GM12872 (cell line): ENCODE measurements around the gene PHC2.

Experiments used
- TF ChIP-seq, protein P1 (sequence below): IDR thresholded peaks from 3 replicates; pipeline ENCODE4 v1.5.1; 2011; ENCODE audit warnings: low read depth, mild to moderate bottlenecking, low read length, moderate library complexity; ENCODE audit not compliant: insufficient read depth

Gene PHC2

DNA sequence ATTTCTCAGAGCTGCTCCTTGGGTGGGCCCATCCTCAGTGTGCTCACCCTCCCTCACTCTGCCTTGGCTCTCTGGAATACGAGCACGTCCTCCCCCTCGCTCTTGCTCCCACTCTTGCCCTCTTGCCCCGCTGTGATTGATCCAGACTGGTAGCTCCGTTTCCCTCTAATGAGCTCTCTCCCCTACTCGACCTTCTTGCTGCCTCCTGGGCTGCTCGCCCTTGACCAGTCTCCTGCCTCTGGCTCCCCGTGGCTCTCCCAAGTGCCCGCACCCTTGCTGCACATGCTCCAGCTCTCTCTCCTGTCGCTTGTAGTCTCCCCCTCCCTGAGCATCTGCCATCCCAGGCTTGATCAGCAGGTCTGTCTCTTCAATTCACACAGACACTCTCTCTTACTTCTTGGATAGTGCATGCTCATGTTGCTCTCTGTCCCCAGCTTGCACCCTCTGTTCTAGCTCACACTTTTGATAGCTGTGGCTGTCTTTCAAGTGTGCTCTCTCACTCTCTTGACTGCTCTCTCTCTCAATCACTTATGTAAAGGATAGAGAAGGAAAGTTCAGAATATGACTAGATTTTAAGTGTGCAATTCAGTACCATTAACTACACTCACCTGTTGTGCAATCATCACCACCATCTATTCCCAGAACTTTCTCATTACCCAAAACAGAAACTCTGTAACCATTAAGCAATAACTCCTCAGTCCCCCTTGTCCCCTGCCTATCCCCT is 51.1 kb downstream of the PHC2 start:
- TF ChIP-seq, protein P1, sequence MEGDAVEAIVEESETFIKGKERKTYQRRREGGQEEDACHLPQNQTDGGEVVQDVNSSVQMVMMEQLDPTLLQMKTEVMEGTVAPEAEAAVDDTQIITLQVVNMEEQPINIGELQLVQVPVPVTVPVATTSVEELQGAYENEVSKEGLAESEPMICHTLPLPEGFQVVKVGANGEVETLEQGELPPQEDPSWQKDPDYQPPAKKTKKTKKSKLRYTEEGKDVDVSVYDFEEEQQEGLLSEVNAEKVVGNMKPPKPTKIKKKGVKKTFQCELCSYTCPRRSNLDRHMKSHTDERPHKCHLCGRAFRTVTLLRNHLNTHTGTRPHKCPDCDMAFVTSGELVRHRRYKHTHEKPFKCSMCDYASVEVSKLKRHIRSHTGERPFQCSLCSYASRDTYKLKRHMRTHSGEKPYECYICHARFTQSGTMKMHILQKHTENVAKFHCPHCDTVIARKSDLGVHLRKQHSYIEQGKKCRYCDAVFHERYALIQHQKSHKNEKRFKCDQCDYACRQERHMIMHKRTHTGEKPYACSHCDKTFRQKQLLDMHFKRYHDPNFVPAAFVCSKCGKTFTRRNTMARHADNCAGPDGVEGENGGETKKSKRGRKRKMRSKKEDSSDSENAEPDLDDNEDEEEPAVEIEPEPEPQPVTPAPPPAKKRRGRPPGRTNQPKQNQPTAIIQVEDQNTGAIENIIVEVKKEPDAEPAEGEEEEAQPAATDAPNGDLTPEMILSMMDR: no peak

DNA sequence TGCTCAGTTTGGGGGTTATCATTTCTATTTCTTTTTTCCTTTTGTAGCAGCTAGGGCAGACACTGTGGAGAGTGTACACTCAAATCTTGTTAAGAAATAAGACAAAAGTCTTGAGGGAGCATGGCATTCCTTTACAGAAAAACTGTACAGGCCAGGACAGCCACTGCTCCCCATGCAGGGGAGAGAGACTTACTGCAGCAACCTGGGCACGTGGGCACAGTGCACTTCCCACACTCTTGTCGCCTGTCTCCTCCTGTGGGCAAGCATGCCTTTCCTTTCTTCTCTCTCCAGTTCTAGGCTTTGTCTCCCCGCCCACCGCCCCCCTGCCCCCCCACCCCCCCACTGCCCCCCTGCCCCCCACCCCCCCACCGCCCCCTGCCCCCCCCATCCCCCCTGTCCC is 51.9 kb downstream of the PHC2 start:
- TF ChIP-seq, protein P1: no peak

DNA sequence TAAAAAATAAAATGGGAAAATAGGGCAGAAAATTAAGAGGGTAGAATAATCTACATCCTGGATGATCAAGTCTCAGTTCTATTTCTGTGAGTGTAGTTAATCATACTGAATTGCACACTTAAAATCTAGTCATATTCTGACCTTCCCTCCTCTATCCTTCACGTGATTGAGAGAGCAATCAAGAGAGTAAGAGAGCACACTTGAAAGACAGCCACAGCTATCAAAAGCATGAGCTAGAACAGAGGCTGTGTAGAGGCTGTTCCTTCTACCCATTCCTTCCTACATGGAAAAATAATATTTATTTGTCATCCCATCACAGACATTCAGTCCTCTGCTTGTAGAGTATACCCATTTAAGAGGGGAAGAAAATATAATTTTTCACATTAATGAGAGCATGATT is 52.4 kb downstream of the PHC2 start:
- TF ChIP-seq, protein P1: no peak

DNA sequence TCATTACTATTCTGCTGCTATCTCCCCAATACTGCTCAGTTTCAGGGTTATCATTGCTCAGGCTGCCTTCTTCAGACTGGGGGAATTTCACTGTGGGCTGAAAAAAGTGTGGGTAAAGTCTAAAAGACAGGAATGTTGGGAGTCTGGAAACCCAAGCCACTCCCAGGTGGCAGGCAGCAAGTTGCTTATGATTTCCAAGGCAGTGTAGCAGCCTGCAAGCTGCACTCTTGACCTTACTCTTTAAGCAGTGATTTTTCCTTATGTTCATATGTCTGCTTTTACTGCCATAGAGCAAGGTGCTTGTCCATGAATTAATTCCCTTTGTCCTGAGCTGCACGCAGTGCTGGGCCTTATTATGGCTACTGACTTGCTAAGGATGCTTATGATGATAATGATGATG is 53.1 kb downstream of the PHC2 start:
- TF ChIP-seq, protein P1: no peak

DNA sequence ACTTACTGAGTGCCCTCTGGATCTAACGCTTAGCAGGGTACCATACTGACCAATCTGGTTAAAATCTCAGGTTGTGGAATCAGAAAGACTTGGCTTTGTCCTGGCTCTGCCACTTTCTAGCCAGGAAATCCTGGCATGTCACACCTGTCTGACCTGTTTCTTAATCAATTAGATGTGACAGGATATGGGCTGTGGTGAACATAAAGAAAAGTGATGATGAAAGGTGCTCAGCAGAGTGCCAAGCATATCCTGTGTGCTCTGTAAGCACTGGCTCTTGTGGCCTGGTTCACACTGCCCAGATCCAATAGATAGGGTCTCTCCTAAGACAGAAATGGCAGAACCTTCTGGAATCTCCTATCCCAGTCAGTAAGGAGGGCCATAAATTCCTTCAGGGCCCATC is 53.9 kb downstream of the PHC2 start:
- TF ChIP-seq, protein P1: no peak

DNA sequence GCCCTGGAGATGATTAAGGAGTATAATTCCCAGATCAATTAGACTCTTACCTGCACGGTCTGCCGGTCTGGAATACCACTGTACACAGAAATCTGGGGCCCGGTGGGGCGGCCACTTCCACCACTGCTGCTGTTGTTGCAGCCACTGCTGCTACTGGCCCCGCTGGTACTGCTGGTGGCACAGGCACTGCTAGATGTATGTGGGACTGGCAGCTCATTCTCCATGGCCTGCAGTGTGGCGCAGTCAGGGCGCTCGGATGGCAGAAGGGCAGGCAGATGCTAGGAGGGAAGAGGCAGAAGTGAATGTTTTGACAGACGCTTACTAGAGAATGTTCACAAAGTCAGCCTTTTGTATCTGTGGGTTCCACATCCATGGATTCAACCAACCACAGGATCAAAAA is 55.6 kb downstream of the PHC2 start:
- TF ChIP-seq, protein P1: no peak

DNA sequence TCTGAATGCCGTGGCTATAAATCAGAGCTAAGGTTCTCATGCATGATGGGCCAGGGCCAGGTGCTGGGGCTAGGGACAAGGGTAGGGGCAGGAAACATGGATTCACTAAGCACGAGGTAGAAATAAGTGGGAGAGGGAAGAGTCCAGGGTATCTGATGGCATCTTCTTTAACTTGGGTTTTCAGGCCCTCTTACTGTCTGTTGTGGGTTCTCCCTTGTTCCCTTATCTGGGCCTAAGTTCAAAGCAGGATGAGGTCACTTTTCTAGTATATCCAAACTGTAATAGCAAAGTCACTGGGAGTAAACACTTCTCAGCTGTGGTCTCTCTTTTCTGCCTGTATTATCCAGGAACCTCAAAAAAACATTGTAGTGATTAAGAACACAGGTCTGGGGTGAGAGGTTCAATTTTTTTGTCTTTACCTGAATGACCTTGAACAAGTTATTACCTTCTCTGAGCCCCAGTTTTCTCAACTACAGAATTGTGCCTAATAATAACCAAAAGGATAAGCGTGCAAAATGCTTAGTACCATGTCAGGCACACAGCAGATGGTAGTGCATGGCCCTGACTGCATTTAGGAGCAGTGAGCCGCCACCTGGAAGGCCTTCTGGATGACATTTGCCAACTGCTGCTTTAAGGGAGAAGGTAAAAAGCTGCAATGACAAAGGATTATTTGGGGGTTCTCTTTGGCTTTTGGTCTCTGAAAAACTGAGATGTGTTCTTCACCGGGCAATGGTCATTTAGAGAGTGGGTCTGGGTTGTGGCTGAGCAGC is 56.4 kb downstream of the PHC2 start:
- TF ChIP-seq, protein P1: no peak
